Stimulated activated CD8-positive, alpha-beta memory T cell treated with anti-CD3 and anti-CD28 coated beads, Interleukin-12 subunit alpha, Interleukin-12 subunit beta, amount 100 ng/mL, for 4 hours (primary cell): ENCODE data around the gene LSP1.

ENCODE experiments used
- DNase-seq: peaks from one replicate; pipeline ENCODE4 v3.0.0-alpha.2; 2020; ENCODE audit warnings: low read depth

Gene LSP1

GRCh38 chr11:1837171-1838076 lies 15.5 kb upstream of the LSP1 start:
- peak; percentile 69 for DNase-seq

DNA sequence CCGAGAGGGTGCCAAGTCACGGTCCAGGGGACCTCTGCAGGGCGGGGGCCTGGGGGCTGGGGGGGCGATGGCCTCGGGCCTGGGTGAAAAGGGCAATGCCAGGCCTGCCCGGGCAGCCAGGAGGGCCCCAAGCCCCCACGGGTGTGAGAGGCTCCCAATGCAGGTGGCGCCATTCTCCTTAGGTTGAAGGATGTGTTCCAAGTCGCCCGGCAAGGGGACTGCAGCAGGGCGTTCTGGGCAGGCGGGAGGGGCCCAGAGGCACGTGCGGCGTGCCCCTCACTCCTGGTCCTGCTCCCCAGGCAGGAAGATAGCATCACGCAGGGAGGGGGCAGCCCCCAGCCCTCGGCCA lies 14.8 kb upstream of the LSP1 start:
- DNase-seq: no peak

DNA sequence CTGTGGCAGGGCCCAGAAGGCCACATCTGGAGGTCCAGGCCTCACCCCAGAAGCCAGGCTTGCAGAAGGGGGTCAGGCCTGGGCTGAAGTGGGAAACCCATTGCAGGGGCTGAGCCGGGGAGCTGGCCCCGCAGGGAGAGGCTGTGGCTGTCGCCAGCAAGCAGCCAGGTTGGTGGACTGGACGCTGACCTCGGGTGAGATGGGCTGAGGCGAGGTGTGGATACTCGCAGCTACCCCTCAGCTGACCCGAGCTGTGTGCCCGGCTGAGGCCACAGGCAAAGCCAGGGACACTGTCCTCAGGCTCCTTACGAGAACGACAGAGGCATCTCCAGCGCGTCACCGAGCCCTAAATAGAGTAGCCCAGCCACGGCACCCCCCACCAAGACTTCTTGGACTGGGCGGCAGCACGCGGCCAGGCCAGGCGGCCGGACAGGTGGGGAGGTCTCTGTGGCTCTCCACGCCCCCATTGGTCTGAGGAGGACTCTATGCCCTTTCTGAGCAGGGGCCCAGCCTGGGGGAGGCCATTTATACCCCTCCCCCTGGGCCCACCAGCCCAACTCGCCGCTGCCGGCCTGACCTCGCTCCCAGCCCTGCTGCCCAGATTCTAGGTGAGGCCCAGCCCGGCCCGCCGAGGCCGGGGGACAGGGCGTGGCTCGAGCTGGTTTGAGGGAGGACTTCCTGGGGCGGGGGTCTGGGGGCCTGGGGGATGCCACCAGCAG lies 14.3 kb upstream of the LSP1 start, which contains the start of gene TNNI2:
TNNI2 (plus strand) TSS at position 556 of the 719 bp plus-strand sequence. CDS start 716 bp downstream, outside the sequence.
- DNase-seq: no peak

DNA sequence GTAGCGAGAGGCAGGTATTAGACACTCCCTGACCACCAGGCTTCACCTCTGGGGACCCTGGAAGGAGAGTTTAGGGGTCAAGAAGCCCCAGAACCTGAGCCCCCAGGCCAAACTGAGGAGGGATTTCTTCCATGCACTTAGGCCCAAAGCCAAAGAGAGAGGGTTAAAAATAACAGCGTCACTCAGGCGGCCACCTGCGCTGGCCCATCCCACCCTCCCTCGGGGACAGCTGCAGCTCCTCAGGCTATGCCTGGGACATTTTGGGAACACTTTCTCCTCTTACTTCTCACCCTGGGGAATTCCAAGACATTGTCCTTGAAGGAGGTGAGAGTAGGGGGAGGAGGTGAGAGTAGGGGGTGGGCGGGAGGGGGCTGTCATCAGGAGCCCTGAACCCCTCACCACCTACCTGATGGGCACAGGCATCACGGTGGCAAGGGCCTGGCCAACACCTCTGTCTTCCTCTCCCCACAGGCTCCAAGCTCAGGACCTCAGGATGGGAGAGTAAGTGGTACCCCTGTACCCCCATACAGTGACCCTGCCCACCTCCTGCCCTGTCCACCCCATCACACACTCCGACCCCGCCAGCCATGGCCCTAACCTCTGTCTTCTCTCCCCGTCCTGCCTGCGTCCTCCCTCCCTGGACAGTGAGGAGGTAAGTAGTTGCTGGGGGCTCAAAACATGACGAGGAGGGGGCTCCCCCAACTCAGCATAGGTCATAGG lies 13.5 kb upstream of the LSP1 start:
- DNase-seq: no peak

DNA sequence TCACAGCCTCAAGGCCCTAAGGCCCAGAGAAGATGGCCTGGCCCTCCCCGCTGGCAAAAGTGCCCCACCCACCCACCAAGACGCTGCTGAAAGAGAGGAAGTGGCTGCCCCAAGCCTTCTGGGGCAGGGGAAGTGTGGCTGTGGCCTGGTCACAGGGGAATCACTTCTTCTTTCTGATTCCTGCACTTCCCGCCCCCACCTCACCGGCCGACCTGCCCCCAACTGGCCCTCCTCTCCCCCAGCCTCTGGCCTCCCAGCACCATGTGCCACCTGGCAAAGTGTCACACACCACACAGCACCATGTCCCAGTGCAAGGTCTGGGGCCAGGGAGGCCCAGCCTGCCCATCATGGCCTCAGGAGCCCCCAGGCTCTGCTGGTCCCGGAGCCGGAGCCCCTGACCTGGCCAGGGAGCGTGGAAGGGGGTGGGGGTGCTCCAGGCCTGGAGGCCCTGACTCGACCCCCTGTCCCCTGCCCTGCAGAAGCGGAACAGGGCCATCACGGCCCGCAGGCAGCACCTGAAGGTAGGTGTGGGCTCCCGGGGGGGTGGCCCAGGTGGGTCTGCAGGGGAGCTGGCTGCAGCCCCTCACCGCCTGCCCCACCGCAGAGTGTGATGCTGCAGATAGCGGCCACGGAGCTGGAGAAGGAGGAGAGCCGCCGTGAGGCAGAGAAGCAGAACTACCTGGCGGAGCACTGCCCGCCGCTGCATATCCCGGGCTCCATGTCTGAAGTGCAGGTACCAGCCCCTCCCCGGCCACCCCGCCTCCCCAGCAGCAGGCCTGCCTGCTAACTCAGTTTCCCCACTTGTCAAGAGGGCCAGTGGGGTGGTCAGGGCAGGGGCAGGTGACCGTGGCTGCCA lies 12.7 kb upstream of the LSP1 start:
- DNase-seq: no peak

- no peak for DNase-seq
Observed at GRCh38 chr11:1840780-1841480, 12.0 kb upstream of the LSP1 start.

GRCh38 chr11:1841511-1842148 lies 11.3 kb upstream of the LSP1 start:
- DNase-seq: no peak

GRCh38 chr11:1842149-1843097 lies 10.5 kb upstream of the LSP1 start:
- no peak for DNase-seq

DNA sequence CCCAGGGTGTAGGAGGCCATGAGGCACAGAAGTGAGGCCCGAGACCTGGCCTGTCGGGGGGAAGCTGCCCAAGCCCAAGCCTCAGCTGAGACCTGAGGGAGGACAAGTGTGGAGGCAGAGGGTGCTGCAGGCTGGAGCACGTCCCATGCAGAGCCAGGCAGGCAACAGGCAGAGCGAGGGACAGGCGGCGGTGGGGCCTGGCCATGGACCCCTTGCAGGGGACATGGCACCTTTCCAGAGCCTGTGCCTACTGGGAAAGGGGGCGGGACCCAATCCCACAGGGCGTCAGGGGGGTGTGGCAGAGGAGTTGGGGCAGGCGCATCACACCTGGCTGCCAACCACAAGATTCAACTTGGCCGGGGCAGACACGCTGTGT lies 9.8 kb upstream of the LSP1 start:
- no peak for DNase-seq

DNA sequence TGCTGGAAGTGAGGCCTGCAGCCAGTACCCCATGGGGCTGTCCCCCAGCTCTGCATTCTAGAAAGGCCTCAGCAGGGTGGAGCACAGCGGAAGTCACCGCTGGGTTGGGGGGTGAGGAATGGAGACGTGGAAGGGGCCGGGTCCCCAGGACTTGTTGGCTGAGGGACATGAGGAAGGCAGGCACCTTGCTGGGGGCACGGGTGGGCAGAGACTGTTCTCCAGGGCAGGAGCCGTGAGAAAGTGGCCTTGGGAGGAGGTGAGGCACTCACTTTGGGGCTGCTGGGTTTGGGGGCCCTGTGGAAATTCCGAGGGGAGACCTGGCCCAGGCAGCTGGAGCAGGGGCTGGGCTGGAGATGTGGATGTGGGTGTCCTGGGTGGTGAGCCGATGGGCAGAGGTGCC lies 9.1 kb upstream of the LSP1 start:
- DNase-seq: no peak

- DNase-seq: no peak
Observed at GRCh38 chr11:1844221-1845094, 8.4 kb upstream of the LSP1 start.

DNA sequence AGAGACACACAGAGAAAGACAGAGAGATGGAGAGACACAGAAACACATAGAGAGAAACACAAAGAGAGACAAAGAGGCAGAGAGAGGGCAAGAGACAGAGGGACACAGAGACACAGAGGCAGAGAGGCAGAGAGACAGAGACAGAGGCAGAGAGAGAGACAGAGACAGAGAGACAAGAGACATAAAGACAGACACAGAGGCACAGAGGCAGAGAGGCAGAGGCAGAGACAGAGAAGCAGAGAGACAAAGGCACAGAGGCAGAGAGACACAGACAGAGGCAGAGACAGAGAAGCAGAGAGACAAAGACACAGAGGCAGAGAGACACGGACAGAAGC lies 7.8 kb upstream of the LSP1 start:
- no peak for DNase-seq

GRCh38 chr11:1845561-1846452 lies 7.1 kb upstream of the LSP1 start:
- DNase-seq: no peak

DNA sequence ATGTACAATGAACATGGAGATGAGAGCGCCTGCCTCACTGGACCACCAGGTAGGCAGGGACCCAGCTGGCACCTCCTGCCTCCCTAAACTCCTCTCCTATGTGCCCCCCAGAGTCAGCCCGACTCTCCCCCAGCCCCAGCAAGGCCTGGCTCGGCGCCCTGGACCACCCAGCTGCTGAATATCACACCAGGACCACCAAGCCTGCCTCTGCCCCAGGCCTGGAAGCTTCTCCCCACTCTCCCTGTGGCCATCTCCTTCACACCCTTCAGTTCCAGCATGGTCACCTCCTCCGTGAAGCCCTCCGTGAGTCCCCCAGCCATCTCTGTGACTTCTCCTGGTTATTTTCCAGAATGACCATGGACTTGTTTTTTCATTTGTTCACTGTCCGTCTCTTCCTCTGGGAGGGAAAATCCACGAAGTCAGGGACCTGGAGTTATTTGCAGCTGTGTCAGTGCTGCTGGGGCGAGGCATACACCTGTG lies 6.4 kb upstream of the LSP1 start:
- no peak for DNase-seq

DNA sequence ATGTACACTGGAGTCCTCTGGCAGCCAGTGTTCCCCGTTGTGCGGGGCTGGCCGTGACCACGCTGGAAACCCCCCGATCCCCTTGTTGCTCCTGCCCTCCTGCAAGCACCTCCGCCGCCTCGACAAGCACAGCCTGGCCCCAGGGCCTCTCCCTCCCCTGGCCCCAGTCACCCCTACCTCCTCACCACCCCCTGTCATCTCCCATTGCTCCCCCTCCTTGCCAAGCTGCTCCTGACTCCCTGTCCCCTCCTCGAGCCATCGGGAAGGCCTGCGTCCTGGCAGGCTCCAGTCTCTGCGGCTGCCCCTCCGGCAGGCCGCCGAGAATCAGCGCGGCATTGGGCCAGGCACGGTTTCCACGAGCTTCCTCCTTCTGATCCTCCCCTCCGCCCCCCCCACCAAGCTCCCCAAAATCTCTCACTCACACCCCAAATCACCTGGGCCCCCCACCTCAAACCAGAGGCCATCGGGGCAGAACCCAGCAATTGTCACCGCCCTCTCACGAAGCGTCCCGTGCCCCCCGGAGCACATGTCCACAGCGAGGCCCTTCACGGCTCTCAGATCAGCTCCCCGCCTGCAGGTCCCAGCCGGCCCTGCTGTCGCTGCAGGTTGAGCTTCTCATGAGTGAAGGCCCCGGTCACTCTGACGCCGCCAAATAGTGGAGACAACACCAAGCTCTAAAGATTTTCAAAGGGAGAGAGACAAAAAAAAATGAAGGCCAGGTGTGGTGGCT lies 5.7 kb upstream of the LSP1 start:
- no peak for DNase-seq

GRCh38 chr11:1847926-1848639 lies 4.8 kb upstream of the LSP1 start:
- DNase-seq: no peak
